Measurements from ENCODE around the gene BTRC. TPM values are rescaled to one million over a fixed set of nuclear protein-coding genes. Genes with fewer than 3 reads are reported as not detected.

The BTRC gene
- total RNA-seq, 1 experiment from 2014 or later = 22.4 TPM

DNA sequence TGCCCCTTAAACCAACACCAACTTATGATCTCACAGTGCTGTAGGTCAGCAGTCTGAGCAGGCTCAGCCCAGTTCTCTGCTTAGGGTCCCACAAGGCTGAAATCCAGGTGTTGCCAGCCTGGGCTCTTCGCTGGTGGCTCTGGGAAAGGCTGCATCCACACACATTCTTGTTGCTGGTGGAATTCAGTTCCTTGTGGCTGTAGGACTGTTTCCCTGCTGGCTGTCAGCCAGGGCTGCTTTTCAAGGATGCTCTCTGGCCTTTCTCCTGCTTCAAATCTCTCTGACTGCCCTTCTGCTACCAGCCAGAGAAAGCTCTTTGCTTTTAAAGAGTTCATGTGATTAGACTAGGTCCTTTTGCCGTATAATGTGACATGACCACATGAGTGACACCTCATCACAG is 218.8 kb downstream of the BTRC start:
- H3K27ac Mint-ChIP-seq = no peak overlapping the region
- ChIA-PET CTCF (interaction anchor here (2.2 to 3.8 kb wide), 2 partner anchors 30 to 281 kb away, joined by 6 to 30 read pairs; no protein-coding TSS in a partner anchor), POLR2A (no interaction called here)
- no peak for DNase-seq (ENCODE audit: low spot score)
- H3K9me3 Mint-ChIP-seq = peaks cover 3% of the 10 kb centered on the region; the same call in 1 of the 2 replicates
- peaks cover 5% of the 10 kb centered on the region for H3K36me3 Mint-ChIP-seq
- H3K27me3 Mint-ChIP-seq (ENCODE audit: low read depth) = peaks cover 54% of the 10 kb centered on the region
- H3K4me1 Mint-ChIP-seq = peaks cover 29% of the 10 kb centered on the region
- ATAC-seq = no peak
- TF ChIP-seq PRRX2 (CRISPR knock-in tag; IDR thresholded peaks at IDR 0.05) = no peak
- TF ChIP-seq, protein P1, sequence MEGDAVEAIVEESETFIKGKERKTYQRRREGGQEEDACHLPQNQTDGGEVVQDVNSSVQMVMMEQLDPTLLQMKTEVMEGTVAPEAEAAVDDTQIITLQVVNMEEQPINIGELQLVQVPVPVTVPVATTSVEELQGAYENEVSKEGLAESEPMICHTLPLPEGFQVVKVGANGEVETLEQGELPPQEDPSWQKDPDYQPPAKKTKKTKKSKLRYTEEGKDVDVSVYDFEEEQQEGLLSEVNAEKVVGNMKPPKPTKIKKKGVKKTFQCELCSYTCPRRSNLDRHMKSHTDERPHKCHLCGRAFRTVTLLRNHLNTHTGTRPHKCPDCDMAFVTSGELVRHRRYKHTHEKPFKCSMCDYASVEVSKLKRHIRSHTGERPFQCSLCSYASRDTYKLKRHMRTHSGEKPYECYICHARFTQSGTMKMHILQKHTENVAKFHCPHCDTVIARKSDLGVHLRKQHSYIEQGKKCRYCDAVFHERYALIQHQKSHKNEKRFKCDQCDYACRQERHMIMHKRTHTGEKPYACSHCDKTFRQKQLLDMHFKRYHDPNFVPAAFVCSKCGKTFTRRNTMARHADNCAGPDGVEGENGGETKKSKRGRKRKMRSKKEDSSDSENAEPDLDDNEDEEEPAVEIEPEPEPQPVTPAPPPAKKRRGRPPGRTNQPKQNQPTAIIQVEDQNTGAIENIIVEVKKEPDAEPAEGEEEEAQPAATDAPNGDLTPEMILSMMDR (IDR thresholded peaks at IDR 0.05) = no peak
- TF ChIP-seq, protein P2, sequence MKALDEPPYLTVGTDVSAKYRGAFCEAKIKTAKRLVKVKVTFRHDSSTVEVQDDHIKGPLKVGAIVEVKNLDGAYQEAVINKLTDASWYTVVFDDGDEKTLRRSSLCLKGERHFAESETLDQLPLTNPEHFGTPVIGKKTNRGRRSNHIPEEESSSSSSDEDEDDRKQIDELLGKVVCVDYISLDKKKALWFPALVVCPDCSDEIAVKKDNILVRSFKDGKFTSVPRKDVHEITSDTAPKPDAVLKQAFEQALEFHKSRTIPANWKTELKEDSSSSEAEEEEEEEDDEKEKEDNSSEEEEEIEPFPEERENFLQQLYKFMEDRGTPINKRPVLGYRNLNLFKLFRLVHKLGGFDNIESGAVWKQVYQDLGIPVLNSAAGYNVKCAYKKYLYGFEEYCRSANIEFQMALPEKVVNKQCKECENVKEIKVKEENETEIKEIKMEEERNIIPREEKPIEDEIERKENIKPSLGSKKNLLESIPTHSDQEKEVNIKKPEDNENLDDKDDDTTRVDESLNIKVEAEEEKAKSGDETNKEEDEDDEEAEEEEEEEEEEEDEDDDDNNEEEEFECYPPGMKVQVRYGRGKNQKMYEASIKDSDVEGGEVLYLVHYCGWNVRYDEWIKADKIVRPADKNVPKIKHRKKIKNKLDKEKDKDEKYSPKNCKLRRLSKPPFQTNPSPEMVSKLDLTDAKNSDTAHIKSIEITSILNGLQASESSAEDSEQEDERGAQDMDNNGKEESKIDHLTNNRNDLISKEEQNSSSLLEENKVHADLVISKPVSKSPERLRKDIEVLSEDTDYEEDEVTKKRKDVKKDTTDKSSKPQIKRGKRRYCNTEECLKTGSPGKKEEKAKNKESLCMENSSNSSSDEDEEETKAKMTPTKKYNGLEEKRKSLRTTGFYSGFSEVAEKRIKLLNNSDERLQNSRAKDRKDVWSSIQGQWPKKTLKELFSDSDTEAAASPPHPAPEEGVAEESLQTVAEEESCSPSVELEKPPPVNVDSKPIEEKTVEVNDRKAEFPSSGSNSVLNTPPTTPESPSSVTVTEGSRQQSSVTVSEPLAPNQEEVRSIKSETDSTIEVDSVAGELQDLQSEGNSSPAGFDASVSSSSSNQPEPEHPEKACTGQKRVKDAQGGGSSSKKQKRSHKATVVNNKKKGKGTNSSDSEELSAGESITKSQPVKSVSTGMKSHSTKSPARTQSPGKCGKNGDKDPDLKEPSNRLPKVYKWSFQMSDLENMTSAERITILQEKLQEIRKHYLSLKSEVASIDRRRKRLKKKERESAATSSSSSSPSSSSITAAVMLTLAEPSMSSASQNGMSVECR (CRISPR knock-in tag; IDR thresholded peaks at IDR 0.05; ENCODE audit: borderline replicate concordance) = no peak
- TF ChIP-seq, protein P3, sequence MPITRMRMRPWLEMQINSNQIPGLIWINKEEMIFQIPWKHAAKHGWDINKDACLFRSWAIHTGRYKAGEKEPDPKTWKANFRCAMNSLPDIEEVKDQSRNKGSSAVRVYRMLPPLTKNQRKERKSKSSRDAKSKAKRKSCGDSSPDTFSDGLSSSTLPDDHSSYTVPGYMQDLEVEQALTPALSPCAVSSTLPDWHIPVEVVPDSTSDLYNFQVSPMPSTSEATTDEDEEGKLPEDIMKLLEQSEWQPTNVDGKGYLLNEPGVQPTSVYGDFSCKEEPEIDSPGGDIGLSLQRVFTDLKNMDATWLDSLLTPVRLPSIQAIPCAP (CRISPR knock-in tag; IDR thresholded peaks at IDR 0.05) = no peak
- TF ChIP-seq ZNF232 (CRISPR knock-in tag; IDR thresholded peaks at IDR 0.05) = no peak
- TF ChIP-seq, protein P4, sequence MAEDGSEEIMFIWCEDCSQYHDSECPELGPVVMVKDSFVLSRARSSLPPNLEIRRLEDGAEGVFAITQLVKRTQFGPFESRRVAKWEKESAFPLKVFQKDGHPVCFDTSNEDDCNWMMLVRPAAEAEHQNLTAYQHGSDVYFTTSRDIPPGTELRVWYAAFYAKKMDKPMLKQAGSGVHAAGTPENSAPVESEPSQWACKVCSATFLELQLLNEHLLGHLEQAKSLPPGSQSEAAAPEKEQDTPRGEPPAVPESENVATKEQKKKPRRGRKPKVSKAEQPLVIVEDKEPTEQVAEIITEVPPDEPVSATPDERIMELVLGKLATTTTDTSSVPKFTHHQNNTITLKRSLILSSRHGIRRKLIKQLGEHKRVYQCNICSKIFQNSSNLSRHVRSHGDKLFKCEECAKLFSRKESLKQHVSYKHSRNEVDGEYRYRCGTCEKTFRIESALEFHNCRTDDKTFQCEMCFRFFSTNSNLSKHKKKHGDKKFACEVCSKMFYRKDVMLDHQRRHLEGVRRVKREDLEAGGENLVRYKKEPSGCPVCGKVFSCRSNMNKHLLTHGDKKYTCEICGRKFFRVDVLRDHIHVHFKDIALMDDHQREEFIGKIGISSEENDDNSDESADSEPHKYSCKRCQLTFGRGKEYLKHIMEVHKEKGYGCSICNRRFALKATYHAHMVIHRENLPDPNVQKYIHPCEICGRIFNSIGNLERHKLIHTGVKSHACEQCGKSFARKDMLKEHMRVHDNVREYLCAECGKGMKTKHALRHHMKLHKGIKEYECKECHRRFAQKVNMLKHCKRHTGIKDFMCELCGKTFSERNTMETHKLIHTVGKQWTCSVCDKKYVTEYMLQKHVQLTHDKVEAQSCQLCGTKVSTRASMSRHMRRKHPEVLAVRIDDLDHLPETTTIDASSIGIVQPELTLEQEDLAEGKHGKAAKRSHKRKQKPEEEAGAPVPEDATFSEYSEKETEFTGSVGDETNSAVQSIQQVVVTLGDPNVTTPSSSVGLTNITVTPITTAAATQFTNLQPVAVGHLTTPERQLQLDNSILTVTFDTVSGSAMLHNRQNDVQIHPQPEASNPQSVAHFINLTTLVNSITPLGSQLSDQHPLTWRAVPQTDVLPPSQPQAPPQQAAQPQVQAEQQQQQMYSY (CRISPR knock-in tag; IDR thresholded peaks at IDR 0.05) = no peak
- TF ChIP-seq, protein P5, sequence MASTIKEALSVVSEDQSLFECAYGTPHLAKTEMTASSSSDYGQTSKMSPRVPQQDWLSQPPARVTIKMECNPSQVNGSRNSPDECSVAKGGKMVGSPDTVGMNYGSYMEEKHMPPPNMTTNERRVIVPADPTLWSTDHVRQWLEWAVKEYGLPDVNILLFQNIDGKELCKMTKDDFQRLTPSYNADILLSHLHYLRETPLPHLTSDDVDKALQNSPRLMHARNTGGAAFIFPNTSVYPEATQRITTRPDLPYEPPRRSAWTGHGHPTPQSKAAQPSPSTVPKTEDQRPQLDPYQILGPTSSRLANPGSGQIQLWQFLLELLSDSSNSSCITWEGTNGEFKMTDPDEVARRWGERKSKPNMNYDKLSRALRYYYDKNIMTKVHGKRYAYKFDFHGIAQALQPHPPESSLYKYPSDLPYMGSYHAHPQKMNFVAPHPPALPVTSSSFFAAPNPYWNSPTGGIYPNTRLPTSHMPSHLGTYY (CRISPR knock-in tag; IDR thresholded peaks at IDR 0.05) = no peak
- no peak for TF ChIP-seq TEAD1 (CRISPR knock-in tag; IDR thresholded peaks at IDR 0.05)
- no peak for TF ChIP-seq NR3C1 (CRISPR knock-in tag; conservative IDR thresholded peaks at IDR 0.05; ENCODE audit: low read depth)
- no peak for TF ChIP-seq ZNF219 (CRISPR knock-in tag; IDR thresholded peaks at IDR 0.05; ENCODE audit: borderline replicate concordance)
- TF ChIP-seq, protein P6, sequence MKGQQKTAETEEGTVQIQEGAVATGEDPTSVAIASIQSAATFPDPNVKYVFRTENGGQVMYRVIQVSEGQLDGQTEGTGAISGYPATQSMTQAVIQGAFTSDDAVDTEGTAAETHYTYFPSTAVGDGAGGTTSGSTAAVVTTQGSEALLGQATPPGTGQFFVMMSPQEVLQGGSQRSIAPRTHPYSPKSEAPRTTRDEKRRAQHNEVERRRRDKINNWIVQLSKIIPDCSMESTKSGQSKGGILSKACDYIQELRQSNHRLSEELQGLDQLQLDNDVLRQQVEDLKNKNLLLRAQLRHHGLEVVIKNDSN (CRISPR knock-in tag; IDR thresholded peaks at IDR 0.05) = no peak
- no peak overlapping the region for H3K4me3 Mint-ChIP-seq
